Endodermal cell (in vitro differentiated cells): Measurements from ENCODE around the gene PHF23. TPM values are rescaled to one million over a fixed set of nuclear protein-coding genes. Genes with fewer than 3 reads are reported as not detected.
A peak's percentile ranks its signal among the peaks of the same experiment; 100 is the strongest.

Experiments used
- DNase-seq: peaks from one replicate; pipeline ENCODE4 v3.0.0-alpha.2; 2017
- H3K27ac ChIP-seq: 2 replicates; pipeline ENCODE4 v1.5.1; 2013; ENCODE audit warnings: mild to moderate bottlenecking, low read depth, low read length, moderate library complexity
- H3K27me3 ChIP-seq: 2 replicates; pipeline ENCODE4 v1.6.1; 2013; ENCODE audit warnings: mild to moderate bottlenecking, low read length, moderate library complexity; ENCODE audit not compliant: insufficient read depth, control insufficient read depth, poor library complexity, severe bottlenecking
- H3K36me3 ChIP-seq: 2 replicates; pipeline ENCODE4 v1.7.0; 2013; ENCODE audit warnings: mild to moderate bottlenecking, low read length, moderate library complexity; ENCODE audit not compliant: control insufficient read depth, insufficient read depth
- H3K4me1 ChIP-seq: one replicate; pipeline ENCODE4 v1.7.0; 2013; ENCODE audit warnings: low read length; ENCODE audit not compliant: control insufficient read depth, insufficient read depth
- H3K4me3 ChIP-seq: 2 replicates; pipeline ENCODE4 v1.5.1; 2013; ENCODE audit warnings: mild to moderate bottlenecking, low read length, moderate library complexity
- H3K9ac ChIP-seq: 2 replicates; pipeline ENCODE4 v1.6.1; 2013; ENCODE audit warnings: mild to moderate bottlenecking, low read length, moderate library complexity; ENCODE audit not compliant: poor library complexity, severe bottlenecking; ENCODE audit errors: extremely low read depth
- H3K9me3 ChIP-seq: 2 replicates; pipeline ENCODE4 v1.6.1; 2013; ENCODE audit warnings: mild to moderate bottlenecking, low read length, moderate library complexity; ENCODE audit not compliant: control insufficient read depth
- H3K27ac Mint-ChIP-seq: 2 replicates; pipeline ENCODE4 v1.8.0; 2020; ENCODE audit warnings: mixed read lengths
- H3K27me3 Mint-ChIP-seq: 2 replicates; pipeline ENCODE4 v1.8.0; 2021; ENCODE audit warnings: mild to moderate bottlenecking, mixed read lengths; ENCODE audit not compliant: insufficient read depth
- H3K36me3 Mint-ChIP-seq: 2 replicates; pipeline ENCODE4 v1.8.0; 2020; ENCODE audit warnings: low read depth, mixed read lengths
- H3K4me1 Mint-ChIP-seq: 2 replicates; pipeline ENCODE4 v1.8.0; 2020; ENCODE audit warnings: mixed read lengths
- H3K4me3 Mint-ChIP-seq: 2 replicates; pipeline ENCODE4 v1.8.0; 2020; ENCODE audit warnings: mild to moderate bottlenecking, moderate library complexity, mixed read lengths
- H3K9me3 Mint-ChIP-seq: 2 replicates; pipeline ENCODE4 v1.8.0; 2020; ENCODE audit warnings: mild to moderate bottlenecking, mixed read lengths
- WGBS, 2 experiments: methylation state at CpG; one replicate each; pipeline versions ENCODE4 v1.1.5 to v1.1.7; 2013; ENCODE audit warnings: missing lambda C conversion rate in 2 of 2, mixed read lengths in 1 of 2; ENCODE audit not compliant: insufficient coverage in 1 of 2, insufficient read length in 1 of 2; 5-methylcytosine and 5-hydroxymethylcytosine counted together
- total RNA-seq, 2 donors: library from RNA; stranded (reverse); fragmentation: NEBNext Ultra II Directional in 1 of 2; extraction: Animal tissue kit (Norgen Biotek cat#: 25700) in 1 of 2; gene quantifications; 2 replicates in 1 of 2; 3 replicates in 1 of 2; pipeline ENCODE4 v1.2.1, GENCODE V29; 2021
- TF ChIP-seq, protein P1 (sequence below): fragments of 200-600 bp; sonication (generic); conservative IDR thresholded peaks from 2 replicates; pipeline ENCODE4 v1.5.0; 2021; ENCODE audit warnings: antibody characterized with exemption, mild to moderate bottlenecking

Gene PHF23
- total RNA-seq, 2 donors from 2014 or later: 67.3 to 71.6 TPM

DNA sequence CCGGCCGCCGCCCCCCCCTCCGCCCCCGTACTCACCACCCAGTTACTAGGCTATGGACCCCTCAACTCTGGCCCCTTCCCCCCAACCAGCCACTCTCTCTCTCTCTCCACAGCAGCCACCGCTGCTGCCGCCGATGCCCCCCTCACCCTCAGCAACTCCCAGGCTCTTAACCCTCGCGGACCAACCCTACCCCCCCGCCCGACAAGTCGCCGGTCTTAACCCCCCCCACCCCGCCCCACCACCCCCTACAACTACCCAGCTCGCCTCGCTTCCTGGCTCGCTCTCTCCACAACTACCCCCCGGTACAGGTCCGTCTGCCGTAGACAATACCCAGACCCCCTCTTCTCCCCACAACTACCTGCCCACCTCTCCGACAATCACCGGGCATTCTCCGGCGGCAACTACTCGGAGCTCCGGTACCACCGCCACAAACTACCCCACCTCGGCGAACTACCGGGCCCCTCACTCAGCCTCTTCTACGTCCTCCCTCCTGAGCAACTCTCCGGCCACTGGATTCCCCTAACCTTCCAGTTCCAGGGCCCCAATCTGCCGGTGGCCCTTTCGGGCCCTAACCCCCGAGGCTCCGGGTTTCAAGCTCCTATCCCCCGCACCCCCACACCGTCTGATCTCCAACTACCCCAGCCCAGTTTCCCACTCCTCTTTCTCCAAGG, 702 bp downstream of the PHF23 start:
- H3K4me1 Mint-ChIP-seq: peaks cover 42% of the 10 kb centered on the region
- Histone ChIP-seq H3K9ac (peak overlapping the region; percentile 97), H3K36me3 (peaks cover 39% of the 10 kb centered on the region), H3K27ac (peak overlapping the region; percentile 60), H3K4me1 (peaks cover 5% of the 10 kb centered on the region), H3K4me3 (peak overlapping the region; percentile 96), H3K27me3 (no peaks in the 10 kb centered on the region), H3K9me3 (no peaks in the 10 kb centered on the region)
- H3K27ac Mint-ChIP-seq: peak overlapping the region; percentile 97
- TF ChIP-seq, protein P1, sequence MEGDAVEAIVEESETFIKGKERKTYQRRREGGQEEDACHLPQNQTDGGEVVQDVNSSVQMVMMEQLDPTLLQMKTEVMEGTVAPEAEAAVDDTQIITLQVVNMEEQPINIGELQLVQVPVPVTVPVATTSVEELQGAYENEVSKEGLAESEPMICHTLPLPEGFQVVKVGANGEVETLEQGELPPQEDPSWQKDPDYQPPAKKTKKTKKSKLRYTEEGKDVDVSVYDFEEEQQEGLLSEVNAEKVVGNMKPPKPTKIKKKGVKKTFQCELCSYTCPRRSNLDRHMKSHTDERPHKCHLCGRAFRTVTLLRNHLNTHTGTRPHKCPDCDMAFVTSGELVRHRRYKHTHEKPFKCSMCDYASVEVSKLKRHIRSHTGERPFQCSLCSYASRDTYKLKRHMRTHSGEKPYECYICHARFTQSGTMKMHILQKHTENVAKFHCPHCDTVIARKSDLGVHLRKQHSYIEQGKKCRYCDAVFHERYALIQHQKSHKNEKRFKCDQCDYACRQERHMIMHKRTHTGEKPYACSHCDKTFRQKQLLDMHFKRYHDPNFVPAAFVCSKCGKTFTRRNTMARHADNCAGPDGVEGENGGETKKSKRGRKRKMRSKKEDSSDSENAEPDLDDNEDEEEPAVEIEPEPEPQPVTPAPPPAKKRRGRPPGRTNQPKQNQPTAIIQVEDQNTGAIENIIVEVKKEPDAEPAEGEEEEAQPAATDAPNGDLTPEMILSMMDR: no peak
- peak overlapping the region; percentile 100 for H3K4me3 Mint-ChIP-seq
- H3K36me3 Mint-ChIP-seq: peaks cover 40% of the 10 kb centered on the region
- DNase-seq: peak; percentile 73
- WGBS, 2 experiments: 0% methylated on average over 10 to 30 of the region's 39 CpGs
- no peaks in the 10 kb centered on the region for H3K9me3 Mint-ChIP-seq
- no peaks in the 10 kb centered on the region for H3K27me3 Mint-ChIP-seq

DNA sequence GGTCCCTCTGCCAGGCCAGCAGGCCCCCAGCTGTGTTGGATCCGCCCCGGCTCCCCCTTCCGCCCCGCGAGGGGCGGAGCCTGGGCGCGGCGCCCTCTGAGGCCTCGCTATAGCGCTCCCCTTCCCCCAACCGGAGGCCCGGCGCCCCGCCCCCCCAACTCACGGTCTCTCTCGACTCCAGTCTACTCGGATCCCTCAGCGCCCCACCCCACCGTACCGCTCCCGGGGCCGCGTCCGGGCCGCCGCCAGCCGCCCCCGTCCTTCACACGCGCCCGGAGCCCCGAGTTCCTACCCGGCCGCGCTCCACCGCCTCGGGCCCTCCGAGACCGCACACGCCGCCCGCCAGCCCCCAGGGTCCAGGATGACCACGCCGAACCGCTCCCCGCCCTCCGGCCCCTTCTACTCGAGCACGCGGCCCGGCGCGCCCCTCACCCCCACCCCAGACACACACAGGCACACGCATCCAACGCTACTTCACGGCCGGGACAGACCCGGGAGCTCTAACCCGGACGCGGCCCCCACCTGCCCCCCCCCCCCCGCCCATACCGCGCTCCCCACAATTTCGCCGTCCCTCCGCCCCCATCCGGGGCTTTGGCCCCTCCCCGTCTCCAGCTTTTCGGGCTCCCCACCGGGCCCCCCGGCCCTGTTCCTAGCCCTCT, 1.4 kb downstream of the PHF23 start:
- Histone ChIP-seq H3K4me3 (peak overlapping the region; percentile 77), H3K9ac (peak overlapping the region; percentile 97), H3K4me1 (peaks cover 5% of the 10 kb centered on the region), H3K36me3 (peaks cover 39% of the 10 kb centered on the region), H3K27ac (peak overlapping the region; percentile 79), H3K9me3 (no peaks in the 10 kb centered on the region), H3K27me3 (no peaks in the 10 kb centered on the region)
- Mint-ChIP-seq H3K27ac (peak overlapping the region; percentile 75), H3K27me3 (no peaks in the 10 kb centered on the region), H3K36me3 (peaks cover 42% of the 10 kb centered on the region), H3K4me1 (peaks cover 42% of the 10 kb centered on the region), H3K9me3 (no peaks in the 10 kb centered on the region), H3K4me3 (peak overlapping the region; percentile 100)
- TF ChIP-seq, protein P1: no peak
- peak; percentile 95 for DNase-seq
- 0% methylated on average over 66 of the region's 73 CpGs; no CpG with 5 or more reads in 1 of the 2 experiments for WGBS, 2 experiments

DNA sequence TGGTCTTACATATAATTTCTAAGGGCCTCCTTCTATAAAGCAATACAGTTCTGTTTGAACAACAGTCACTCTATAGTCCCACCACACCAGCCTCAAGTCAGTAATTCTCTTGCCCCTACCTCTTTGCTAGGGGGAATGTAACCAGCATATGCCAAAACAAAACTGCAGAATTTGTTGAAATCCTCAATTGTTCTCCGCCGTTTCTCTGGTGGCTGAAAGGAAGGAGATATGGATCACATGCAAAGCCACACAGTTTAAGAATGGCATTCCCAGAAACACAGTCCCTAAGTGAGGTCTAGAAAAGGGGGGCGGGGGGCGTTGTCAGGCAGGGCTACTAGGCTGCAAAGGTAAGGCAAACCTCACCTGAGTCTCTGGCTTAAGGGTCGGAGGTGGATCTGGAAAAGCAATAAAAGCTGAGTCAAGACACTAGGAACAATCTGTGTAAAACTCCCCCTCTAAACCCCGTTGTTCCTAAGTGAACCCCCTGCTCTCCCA, 1.9 kb downstream of the PHF23 start:
- H3K27me3 Mint-ChIP-seq: no peaks in the 10 kb centered on the region
- H3K27me3 ChIP-seq: no peaks in the 10 kb centered on the region
- peak overlapping the region; percentile 100 for H3K4me3 Mint-ChIP-seq
- WGBS, 2 experiments: 47 to 59% methylated on average over 3 to 6 of the region's 6 CpGs
- H3K9ac ChIP-seq: no peak overlapping the region
- peak overlapping the region; percentile 77 for H3K4me3 ChIP-seq
- no peak for DNase-seq
- TF ChIP-seq, protein P1: no peak
- H3K36me3 Mint-ChIP-seq: peaks cover 43% of the 10 kb centered on the region
- H3K9me3 Mint-ChIP-seq: no peaks in the 10 kb centered on the region
- no peaks in the 10 kb centered on the region for H3K9me3 ChIP-seq
- peaks cover 5% of the 10 kb centered on the region for H3K4me1 ChIP-seq
- no peak overlapping the region for H3K27ac ChIP-seq
- peak overlapping the region; percentile 75 for H3K27ac Mint-ChIP-seq
- peaks cover 45% of the 10 kb centered on the region for H3K4me1 Mint-ChIP-seq
- peaks cover 39% of the 10 kb centered on the region for H3K36me3 ChIP-seq
